Cerebellar nuclear complex (tissue), 1 donor: ENCODE results near the gene SLPI.

Experiments
- DNase-seq, 2 experiments: peaks; one replicate each; lab custom pipeline; 2025; lab: John Stamatoyannopoulos, UW

SLPI gene

DNA sequence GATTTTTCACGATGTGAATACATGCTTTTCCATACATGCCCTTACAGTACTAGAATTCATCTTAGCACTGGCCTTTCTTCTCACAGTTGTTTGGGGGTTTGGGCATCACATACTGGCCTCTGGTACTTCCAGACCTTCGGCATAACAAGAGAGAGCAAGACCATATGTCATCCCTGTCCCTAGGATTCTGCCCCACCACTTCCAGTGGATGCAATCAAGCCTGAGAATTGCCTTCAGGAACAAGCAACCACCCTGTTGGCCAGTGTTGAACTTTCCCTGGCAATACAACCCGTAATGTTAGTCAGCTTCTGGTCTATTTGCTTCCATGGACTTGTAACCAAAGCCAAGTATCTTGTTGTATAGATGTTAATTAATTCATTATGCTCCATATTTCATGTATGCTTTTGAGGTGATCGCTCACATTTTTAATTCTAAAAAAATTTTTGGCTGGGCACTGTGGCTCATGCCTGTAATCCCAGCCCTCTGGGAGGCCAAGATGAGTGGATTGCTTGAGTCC, 15.4 kb upstream of the SLPI start:
- DNase-seq = no peak

DNA sequence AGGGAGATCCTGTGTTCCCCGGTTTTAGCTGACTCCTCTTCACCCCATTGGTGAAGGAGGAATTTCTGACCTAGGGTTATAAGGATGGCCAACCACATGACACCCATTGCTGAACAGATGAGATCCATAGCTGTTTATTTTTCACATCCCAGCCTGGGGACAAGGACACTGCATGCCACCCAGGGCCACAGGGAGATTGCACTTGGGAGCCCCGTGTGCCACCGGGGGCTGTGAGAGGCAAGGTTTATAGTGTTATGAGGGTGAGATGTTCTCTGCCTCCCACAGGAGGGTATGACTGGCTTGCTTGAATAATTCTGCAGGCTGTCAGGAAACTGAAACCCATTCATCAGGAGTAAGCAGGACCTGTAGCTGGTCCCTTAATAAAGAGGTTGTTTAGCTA, 14.7 kb upstream of the SLPI start:
- DNase-seq = no peak

DNA sequence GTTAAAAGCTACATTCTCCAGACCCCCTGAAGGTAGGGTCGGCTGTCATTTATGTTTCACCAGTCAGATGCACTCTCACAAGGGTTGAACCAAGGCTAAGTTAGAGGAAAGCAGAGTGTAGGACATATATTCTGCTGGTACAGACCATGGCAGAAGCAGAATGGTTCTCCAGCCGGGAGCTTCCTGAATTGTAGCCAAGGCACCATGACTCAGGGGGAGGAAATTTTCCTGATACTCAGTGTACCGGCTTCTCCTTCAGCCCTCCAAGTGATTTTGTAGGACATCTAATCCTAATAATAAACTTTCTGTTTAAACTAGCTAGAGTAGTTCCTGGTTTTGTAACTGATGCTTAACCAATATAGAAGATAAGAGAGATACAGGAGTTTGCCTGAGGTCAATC, 14.2 kb upstream of the SLPI start:
- no peak for DNase-seq

DNA sequence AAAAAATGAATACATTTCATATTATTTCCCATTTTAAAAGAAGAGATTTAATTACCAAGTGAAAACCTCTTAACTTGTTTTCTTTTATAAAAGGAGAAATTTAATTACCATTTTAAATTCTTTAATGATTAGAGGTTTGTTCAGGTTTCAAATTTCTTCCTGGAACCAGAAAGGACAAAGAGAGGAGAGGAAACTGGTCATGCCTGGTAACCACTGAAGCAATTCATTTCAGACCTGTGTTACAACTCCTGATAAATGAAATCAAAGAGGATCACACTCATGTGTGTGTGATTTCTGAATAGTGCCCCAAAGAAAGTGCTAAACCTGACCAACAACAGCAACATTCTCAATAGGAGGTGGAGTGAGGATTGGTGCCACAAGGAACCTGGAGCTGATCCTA, 12.6 kb upstream of the SLPI start:
- no peak for DNase-seq

DNA sequence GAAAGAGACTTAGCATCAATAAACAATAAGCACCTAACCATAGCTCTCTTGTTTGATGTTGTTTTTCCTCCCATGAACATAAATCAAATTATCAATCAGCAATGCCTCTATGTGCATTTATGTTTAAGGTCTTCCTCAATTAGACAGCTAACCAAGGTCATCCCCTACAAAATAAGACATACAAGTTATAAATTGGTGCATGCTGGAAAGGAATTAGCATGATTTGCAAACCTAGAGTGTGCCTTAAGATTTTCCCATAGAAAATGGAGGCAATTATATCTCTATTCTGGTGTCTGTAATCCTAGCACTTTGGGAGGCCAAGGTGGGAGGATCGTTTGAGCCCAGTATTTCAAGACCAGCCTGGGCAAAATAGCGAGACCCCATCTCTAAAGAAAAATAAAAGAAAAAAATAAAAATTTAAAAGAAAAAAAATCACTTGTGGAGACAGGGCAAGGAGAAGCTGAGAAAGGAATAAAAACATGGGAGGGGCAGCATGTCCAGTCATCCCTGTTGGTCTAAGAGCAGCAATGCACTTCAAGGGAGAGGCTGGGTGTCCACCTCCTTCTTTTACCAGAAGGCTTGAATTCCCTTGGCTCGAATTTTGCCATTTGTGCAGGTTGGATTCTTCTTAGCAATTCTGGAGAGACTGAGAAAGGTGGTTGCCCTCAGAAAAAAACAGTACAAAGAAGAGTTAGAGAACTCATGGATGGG, 9.3 kb upstream of the SLPI start:
- no peak for DNase-seq

DNA sequence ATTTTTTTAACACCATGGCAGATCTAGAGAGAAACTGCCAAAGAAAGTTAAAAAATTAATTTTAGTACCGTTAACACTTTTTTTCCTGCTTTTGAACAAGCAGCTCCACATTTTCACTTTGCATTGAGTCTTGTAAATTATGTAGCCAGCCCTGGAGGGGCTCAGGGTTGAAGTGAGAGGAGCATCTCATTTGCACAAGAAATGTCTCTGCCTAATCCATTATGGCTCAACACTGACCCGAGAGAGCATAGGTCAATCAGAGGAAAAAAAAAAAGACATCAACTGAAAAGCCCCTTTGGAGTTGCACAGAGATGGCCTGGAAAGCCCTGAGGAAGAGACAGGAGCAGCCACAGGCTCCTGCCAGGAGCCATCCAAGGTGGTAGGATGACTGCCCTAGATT, 4.3 kb upstream of the SLPI start:
- DNase-seq = no peak

DNA sequence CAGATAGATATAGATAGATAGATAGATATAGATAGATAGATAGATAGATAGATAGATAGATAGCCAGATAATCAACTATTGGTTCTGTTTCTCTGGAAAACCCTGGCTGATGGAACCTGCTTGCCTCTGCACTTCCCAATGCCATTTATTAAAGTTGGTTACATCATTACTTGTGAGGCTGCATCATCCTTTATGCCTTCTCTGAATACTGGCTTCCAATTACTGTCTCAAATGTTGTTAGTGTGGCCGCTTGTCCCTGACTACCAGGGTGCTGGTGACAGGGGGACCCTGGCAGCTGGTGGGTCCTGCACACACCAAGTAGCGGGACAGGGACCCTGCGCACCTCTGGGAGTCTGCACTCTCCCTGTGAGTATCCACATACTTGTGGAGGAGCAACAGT, 3.9 kb upstream of the SLPI start:
- no peak for DNase-seq

DNA sequence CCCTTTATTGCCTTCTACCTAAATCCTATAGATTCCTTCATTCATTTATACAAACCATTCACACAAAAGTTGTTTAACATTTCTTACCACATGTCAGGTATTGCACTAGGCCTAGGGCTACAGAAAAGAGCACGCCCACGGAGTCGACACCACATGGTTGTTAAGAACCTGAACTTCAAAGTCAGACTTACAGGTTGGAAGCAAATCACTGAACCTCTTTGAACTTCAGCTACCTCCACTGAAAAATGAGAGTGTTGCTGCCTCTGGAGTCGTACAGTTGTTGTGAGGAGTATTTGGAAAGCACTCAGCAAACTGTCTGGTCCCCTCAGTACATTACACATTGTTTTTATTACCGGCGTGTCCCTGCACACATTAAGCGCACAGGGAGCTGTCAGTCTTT, 3.3 kb upstream of the SLPI start:
- DNase-seq = no peak

DNA sequence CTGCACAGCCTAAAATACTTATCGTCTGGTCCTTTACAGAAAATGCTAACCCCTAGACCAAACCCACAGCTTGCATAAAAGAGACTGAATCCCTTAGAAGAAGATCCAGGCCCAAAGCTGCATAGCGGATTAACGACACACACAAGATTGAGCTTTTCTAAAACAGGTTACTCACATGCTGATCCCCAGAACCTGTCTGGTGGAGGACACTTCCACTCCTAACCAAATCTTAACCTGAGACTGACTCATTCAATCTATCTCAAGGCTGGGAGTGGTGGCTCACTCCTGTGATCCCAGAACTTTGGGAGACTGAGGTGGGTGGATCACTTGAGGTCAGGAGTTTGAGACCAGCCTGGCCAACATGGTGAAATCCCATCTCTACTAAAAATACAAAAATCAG, 2.8 kb upstream of the SLPI start:
- DNase-seq = no peak

DNA sequence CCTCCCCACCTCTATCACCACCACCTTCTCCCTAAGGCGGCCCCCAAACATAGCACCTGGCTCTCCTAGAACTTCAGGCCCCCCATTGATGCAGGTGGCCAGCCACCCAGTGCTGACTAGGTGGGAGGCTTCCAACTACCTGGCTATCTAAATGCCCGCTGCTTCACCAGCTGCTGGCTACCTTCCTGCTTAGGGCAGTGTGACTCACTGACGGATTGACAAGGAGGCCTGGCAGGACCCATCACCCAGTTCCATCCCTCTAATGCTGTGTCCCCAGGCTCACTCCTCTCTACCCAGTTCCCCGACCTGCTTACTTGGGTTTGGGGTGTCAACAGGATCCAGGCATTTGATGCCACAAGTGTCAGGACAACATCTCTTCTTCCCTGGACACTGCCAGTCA, 1.1 kb downstream of the SLPI start:
- no peak for DNase-seq

DNA sequence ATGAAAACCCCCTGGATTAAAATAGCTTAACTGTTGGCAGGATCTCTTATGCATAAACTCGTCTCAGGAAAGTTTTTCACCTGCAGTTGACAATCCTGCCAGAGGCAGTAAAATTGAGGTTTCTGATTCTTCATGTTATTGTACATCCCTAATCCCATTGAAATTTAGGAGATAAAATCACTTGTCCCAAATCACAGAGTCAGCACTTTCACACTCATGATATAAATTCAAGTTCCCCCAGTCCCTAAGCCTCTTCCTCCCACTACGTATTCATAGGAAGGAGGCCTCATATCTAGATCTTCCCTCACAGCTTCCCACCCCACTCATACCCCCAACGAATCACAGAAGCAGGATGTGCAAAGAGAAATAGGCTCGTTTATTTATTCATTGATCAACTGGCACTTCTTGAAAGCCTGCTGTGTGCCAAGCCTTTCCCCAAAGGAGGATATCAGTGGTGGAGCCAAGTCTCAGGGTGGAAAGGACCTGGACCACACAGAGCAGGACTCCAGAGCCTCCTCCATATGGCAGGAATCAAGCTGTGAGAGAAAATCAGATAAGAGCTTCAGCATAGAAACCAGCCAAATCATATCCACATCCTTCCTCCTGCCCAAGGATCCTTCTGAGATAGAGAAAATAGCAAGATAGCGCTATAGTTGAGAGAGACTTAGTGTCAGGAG, 2.3 kb downstream of the SLPI start:
- DNase-seq = no peak

DNA sequence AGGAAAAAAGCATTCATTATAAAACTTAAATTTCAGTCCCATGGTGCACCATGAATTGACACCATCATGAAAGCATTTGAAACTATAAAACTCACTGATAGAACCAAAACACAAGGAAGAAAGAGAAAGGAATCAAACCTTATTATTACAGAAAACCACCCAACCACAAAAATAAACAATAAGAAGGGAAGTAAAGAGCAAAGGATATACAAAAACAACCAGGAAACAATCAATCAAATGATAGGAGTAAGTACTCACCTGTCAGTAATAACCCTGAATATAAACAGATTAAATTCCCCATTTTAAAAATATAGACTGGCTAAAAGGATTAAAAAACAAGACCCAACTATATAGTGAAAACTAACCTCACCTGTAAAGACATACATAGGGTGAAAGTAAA, 5.8 kb downstream of the SLPI start:
- DNase-seq = no peak

DNA sequence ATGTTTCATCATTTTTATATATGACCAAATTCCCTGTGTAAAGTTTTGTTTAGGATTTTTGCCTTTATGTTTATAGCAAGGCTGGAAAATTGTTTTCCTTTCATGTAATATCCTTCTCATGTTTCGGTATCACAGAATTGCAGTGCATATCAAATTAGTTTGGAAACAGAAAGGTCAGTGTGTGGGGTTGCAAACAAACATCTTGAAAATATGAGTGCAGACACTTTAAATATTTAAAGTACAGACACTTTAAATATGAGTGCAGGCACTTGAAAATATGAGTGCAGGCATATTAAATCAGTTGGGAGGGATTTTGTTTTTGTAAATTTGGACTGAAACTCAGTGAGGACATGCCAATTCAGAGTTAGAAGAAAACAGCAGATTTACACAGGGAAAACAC, 6.5 kb downstream of the SLPI start:
- no peak for DNase-seq

DNA sequence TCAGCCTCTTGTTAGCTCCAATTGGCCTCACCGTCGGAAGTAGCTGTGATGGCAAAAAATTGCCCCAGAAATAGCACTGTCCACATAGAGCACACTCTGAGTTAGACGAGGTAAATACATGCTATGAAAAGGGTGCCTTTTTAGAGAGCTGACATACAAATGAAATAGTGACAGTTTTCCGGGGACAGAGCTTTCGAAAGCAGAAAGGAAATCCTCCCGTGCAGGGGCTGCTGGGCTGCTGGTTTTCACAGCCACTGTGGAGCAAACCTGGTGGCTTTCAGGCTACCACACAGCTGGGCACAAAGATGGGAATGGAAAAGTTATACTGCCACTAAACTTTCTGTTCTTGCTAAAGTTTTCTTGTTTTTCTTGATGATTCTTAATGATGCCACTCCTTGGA, 8.3 kb downstream of the SLPI start:
- DNase-seq = no peak

DNA sequence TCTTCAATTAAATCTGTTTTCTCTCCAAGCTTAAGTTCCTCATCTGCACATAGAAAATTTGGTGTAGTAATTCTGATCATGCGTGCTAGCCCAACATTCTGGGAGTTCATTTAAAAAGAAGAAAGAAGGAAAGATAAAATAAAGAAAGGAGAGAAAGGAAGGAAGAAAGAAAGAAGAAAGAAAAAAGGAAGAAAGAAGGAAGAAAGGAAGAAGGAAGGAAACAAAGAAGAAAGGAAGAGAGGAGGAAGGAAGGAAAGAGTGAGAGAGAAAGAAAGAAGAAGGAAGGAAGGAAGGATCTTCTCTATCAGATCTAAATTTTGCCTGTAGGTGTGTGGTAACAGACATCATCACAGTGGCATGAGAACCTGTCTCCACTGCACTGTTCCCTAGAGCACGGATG, 16.2 kb downstream of the SLPI start:
- DNase-seq = no peak

DNA sequence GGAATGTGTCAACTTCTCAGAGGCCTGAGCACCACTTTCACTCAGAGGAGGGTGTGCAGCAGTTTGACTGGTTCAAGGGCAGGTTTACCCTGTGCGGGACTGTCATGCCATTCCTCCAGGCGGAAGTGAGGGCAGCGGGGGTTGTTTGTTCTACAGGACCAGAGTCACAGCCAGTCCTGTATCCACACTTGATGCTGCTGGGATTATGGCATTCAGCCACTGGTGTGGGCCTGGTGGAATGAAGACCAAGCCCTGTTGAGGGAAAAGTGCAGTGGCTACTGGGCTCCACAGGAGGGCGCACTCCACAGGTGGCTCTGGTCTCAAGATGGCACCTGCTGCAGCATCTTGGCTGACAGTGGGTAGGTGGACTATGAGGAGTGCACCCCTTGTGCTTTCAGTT, 18.4 kb downstream of the SLPI start:
- no peak for DNase-seq

DNA sequence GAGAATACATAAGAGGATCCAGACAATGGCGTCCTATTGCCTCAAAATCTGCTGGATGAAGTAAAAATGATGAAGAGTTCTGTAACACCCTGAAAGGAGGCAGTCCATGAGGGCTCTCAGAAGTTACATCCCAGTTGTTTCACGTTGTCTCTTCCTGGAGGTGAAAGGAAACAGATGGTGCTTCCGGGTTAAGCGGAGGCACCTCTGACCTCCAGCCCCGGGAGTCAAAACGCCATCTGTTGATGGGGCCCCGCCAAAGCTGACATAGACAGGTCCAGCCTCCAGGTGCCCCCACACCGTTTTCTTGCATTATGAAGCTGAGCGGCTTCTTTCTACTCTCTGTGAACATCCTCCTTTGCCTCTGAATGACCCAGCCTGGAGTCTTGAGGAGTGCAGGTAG, 23.7 kb downstream of the SLPI start:
- DNase-seq = no peak

DNA sequence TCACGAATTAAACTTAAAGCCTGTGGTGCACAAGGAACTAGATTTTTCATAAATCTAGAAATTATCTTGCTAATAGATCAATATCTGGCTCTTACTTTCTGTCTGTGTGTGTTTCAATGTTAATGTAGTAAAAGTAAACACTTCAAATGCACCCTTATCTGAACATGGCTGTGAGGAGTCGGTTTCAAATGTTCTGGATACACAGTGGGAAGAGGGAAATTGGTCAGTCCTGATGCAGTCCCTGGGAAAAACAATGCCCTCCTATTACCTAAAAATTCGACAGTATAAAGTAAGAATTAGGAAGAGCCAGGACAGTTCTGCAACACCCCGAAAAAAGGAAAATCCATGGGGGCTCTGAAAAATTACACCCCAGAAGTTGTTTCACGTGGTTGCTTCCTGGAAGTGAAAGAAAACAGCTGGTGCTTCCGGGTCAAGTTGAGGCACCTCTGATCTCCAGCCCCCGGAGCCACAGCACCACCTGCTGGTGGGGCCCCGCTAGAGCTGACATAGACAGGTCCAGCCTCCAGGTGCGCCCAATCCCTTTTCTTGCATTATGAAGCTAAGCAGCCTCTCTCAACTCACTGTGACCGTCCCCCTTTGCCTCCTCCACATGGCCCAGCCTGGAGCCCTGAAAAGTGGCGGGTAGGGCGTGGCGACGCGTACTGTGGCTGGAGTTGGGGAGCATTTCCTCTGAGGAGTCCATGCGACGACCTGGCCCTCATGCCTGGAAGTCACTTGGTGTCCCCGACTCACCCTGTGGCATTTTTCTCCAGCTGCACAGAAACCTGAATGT, 24.9 kb downstream of the SLPI start:
- DNase-seq = no peak

DNA sequence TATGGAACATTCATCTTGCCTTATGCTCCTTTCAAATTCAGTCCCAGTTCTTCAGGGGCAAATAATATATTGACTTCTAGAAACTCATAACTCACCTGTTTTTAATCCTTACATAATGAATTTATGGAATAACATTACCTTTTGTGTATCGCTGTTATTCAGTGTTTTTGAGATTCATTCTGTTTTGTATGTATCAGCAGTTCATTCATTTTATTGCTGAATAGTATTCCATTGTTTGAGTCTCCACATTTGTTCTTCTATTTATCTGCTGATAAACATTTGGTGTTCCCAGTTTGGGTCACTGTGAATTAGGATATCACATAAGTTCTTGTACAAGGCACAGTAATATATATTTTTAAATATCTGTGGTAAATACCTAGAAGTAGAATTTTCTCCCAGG, 28.1 kb downstream of the SLPI start:
- DNase-seq = no peak

DNA sequence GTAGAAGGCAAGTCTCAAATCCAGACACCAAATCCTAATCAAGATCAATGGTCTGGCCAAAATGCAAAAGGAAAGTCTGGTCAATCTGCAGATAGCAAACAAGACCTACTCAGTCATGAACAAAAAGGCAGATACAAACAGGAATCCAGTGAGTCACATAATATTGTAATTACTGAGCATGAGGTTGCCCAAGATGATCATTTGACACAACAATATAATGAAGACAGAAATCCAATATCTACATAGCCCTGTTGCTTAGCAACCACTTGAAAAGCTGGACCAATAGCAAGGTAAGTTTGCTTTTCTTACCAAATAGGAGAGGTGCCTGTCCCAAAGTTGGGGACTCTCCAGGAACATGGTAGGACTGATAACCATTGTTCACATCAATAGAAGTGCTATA, 31.2 kb downstream of the SLPI start:
- DNase-seq = no peak

DNA sequence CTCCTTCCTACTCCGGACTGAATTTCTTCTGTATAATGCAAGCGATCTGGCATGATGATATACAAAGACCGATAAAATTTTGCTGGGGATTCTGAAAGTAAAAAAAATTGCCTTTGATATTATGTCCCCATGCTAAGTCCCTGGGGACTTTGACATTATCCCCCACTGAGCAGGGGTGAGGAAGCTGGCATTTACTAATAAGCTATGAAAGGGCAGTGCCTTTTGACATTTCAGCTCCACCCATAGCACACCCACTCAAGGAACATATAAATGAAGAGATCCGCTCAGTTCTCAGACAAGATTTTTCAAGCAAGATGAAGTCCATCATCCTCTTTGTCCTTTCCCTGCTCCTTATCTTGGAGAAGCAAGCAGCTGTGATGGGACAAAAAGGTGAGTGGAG, 33.3 kb downstream of the SLPI start, which contains the start of gene SEMG2:
Gene SEMG2, plus strand, starts transcription at position 298 of the 400 bp plus-strand sequence. Its CDS starts 17 bp downstream, at position 315.
- DNase-seq = no peak

DNA sequence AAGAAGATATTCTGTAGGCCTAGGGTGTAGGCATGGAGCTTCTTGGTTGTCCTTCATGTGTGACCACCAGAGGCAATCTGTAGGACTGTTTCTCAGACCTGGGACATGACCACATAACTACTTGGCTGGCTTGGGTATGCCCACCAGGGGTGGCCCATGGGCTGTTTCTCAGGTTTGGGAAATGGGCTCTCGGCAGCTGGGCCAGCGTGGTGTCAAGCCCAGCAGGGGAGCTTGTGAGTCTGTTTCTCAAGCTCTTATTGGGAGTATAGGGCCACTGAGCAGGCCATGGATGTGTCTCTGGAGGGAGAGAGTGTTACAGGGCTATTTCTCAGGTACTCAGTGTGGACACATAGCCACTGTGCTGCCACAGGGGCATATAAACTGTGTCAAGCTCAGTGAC, 35.7 kb downstream of the SLPI start:
- no peak for DNase-seq

DNA sequence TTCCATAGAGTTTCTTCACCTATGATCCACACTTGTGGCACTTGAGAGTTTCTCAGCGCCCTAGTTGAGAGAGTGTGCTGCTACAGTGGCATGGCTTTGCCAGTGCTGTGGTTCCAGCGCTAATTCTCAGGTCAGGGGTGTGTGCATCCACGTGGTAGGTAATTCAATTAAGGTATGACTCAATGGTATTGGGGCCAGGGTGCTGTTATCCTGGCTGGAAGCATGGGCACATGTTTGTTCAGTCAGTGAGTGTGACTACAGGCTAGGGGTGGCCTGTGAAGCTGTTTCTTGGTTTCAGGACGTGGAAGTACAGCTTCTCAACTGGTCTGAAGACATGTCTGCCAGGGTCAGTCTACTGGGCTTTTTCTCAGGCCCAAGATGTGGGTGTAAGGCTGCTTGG, 36.2 kb downstream of the SLPI start:
- DNase-seq = no peak
